Mucosa of stomach (tissue), 1 donor: ENCODE data around the gene FAM227B.
"Not testable (repeated sequence)": the region's sequence is repeated elsewhere in the genome, so short reads cannot be mapped to it uniquely, and the experiment has no call there.

Experiments used
- H3K27me3 ChIP-seq: one replicate; pipeline ENCODE4 v1.7.0; 2013; ENCODE audit warnings: mild to moderate bottlenecking, low read length; ENCODE audit not compliant: control insufficient read depth, insufficient read depth
- H3K36me3 ChIP-seq: one replicate; pipeline ENCODE4 v1.7.0; 2013; ENCODE audit warnings: low read length; ENCODE audit not compliant: control insufficient read depth, insufficient read depth
- H3K4me1 ChIP-seq: one replicate; pipeline ENCODE4 v1.7.0; 2013; ENCODE audit warnings: mild to moderate bottlenecking, low read length; ENCODE audit not compliant: control insufficient read depth, insufficient read depth
- H3K4me3 ChIP-seq: one replicate; pipeline ENCODE4 v1.7.0; 2013; ENCODE audit warnings: low read length
- H3K9ac ChIP-seq: one replicate; pipeline ENCODE4 v1.7.0; 2013; ENCODE audit warnings: mild to moderate bottlenecking, low read length, moderate library complexity
- H3K9me3 ChIP-seq: one replicate; pipeline ENCODE4 v1.7.0; 2013; ENCODE audit warnings: mild to moderate bottlenecking, low read length, moderate library complexity; ENCODE audit not compliant: control insufficient read depth
- donor health status: Pancreatic carcinoma.

The FAM227B gene

GRCh38 chr15:49538520-49538919 lies 82.1 kb downstream of the FAM227B start:
- no peaks in the 10 kb centered on the region for H3K36me3 ChIP-seq
- no peaks in the 10 kb centered on the region for H3K9me3 ChIP-seq
- H3K9ac ChIP-seq: no peak overlapping the region
- H3K4me3 ChIP-seq: no peak overlapping the region
- H3K4me1 ChIP-seq: no peaks in the 10 kb centered on the region
- no peaks in the 10 kb centered on the region for H3K27me3 ChIP-seq

DNA sequence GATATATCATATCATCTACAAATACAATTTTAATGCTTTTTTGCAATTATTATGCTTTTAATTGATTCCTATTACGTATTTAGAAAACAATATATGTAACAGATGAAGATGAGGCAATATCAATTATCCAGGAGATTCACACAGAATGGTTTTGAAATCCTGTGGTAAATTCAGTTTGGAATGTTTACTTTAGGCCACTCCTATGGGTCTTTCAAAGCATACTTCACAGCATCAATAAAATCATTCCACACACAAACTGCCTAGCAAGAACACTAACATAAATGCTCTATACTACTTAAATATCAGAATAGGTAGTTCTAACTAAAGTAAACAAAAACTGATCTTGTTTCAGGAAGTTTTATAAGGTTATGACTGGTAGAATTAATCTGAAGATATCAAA lies 90.5 kb downstream of the FAM227B start:
- Histone ChIP-seq H3K9me3 (no peaks in the 10 kb centered on the region), H3K36me3 (no peaks in the 10 kb centered on the region), H3K4me1 (no peaks in the 10 kb centered on the region), H3K27me3 (no peaks in the 10 kb centered on the region), H3K4me3 (no peak overlapping the region), H3K9ac (no peak overlapping the region)

DNA sequence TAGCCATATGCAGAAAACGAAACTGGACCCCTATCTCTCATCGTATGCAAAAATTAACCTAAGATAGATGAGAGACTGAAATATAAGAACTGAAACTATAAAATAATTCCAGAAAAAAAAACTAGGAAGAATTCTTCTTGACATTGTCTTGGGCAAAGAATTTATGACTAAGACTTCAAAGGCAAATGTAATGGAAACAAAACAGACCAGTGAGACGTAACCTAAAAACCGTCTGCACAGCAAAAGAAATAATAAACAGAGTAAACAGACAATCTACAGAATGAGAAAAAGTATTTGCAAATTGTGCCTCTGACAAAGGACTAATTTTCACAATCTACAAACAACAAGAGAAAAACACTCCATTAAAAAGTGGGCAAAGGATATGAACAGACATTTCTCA lies 92.3 kb downstream of the FAM227B start:
- Histone ChIP-seq H3K4me1 (no peaks in the 10 kb centered on the region), H3K36me3 (no peaks in the 10 kb centered on the region), H3K9me3 (no peaks in the 10 kb centered on the region), H3K27me3 (no peaks in the 10 kb centered on the region), H3K4me3 (no peak overlapping the region), H3K9ac (no peak overlapping the region)

GRCh38 chr15:49521802-49522201 lies 98.8 kb downstream of the FAM227B start:
- no peaks in the 10 kb centered on the region for H3K27me3 ChIP-seq

GRCh38 chr15:49512739-49513138 lies 107.9 kb downstream of the FAM227B start:
- H3K36me3 ChIP-seq, H3K4me3 ChIP-seq, H3K9me3 ChIP-seq, H3K9ac ChIP-seq, H3K4me1 ChIP-seq, H3K27me3 ChIP-seq: not testable (repeated sequence)

More at GRCh38 chr15:49521802-49522201, 98.8 kb downstream of the FAM227B start:
- Histone ChIP-seq H3K9ac (no peak overlapping the region), H3K36me3 (no peaks in the 10 kb centered on the region), H3K4me1 (no peaks in the 10 kb centered on the region), H3K4me3 (no peak overlapping the region), H3K9me3 (no peaks in the 10 kb centered on the region)

DNA sequence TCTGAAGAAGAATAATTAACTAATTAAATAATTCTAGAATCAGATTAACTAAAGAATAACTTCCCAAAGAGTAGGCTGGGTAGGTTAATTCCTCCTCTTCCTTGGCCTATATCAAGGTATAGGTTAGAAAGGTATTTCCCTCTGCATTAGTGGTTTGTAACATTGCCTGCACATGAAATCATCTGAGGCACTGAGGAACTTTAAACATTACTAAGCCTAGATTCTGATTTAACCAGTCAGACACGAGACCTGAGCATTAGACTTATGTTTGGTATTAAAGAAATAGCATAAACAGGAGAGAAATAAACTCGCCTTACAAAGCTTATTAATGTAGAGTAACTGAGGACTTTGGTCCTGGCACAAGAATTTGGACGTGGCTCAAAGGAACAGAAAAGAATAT lies 113.4 kb downstream of the FAM227B start:
- Histone ChIP-seq H3K9ac (no peak overlapping the region), H3K36me3 (no peaks in the 10 kb centered on the region), H3K4me3 (no peak overlapping the region), H3K4me1 (no peaks in the 10 kb centered on the region), H3K9me3 (no peaks in the 10 kb centered on the region), H3K27me3 (no peaks in the 10 kb centered on the region)

- Histone ChIP-seq H3K4me1 (no peaks in the 10 kb centered on the region), H3K9me3 (no peaks in the 10 kb centered on the region), H3K27me3 (no peaks in the 10 kb centered on the region), H3K4me3 (no peak overlapping the region), H3K9ac (no peak overlapping the region), H3K36me3 (no peaks in the 10 kb centered on the region)
Measured at GRCh38 chr15:49506341-49506740, 114.3 kb downstream of the FAM227B start.

DNA sequence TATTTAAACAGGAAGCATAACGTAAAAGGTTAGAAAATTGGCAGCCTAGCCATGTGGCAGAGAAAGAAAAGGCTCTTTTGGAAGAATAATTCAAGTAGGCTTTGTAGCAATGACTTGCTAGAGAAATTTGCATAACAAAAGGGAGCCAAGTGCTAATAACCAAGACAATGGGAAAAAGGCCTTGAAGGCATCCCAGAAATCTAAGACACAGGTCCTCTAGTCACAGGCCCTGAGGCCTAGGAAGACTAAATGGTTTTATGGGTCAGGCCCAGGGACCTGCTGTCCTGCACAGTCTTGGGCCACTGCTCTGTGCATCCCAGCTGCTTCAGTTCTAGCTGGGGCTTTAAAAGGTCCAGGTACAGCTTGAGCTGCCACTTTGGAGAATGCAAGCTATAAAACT lies 119.0 kb downstream of the FAM227B start:
- no peaks in the 10 kb centered on the region for H3K4me1 ChIP-seq
- no peaks in the 10 kb centered on the region for H3K9me3 ChIP-seq
- no peaks in the 10 kb centered on the region for H3K36me3 ChIP-seq
- no peak overlapping the region for H3K4me3 ChIP-seq
- no peaks in the 10 kb centered on the region for H3K27me3 ChIP-seq
- no peak overlapping the region for H3K9ac ChIP-seq

DNA sequence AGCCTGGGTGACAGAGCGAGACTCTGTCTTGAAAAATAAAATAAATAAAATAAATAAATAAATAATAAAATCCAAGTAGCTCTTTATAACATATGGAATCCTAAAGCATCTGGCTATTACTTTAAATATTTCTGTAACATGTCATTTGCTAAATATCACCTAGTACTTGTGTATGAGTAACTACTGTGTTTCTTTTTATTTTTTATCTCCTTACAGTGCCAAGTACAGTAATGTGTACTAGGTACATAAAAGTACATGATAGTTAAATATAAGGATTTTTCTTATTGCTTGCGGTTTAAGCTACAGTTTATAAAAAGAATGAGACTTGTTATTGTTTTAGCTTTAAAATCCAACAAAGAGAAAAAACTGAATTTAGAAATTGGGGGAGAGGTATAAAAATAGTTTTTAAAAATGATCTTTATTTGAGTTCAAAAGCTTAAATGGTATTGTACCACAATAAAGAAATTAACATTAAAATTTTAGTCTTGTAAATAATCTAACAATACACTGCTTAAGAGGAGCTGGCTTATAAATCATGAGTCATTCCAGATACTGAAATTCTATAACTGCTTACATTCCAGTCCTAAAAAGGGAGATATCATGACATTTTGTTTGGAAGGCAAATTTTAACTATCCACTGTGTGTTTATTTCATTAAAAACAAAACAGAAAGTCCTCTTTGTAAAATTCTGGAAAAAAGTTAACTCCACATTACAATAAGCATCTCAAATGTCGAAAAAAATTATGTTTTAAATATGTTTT lies 124.4 kb downstream of the FAM227B start:
- Histone ChIP-seq H3K27me3 (no peaks in the 10 kb centered on the region), H3K4me1 (no peaks in the 10 kb centered on the region), H3K9ac (no peak overlapping the region), H3K36me3 (no peaks in the 10 kb centered on the region), H3K9me3 (no peaks in the 10 kb centered on the region), H3K4me3 (no peak overlapping the region)

DNA sequence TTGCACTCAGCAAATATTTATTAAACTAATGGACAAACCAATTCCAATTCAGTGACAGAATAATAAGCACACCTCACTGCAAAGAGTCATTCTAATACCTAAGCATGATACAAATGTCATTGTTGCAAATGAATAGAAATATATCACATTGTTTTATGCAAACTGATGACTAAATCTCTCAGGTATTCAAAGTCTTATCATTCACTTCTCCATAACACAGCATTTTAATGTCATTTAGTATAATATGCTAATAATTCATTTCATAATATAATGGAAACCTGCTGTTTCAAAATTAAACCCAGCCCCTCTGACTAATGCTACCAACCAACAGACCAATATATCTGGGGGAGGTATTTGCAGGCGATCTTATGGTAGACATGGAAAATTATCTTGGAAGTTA lies 125.8 kb downstream of the FAM227B start:
- no peaks in the 10 kb centered on the region for H3K27me3 ChIP-seq

GRCh38 chr15:49492830-49493229 lies 127.8 kb downstream of the FAM227B start:
- H3K9me3 ChIP-seq: no peaks in the 10 kb centered on the region
- no peaks in the 10 kb centered on the region for H3K4me1 ChIP-seq
- H3K9ac ChIP-seq: no peak overlapping the region
- H3K4me3 ChIP-seq: no peak overlapping the region
- no peaks in the 10 kb centered on the region for H3K36me3 ChIP-seq
- no peaks in the 10 kb centered on the region for H3K27me3 ChIP-seq

More for the DNA sequence above, 125.8 kb downstream of the FAM227B start:
- H3K4me3 ChIP-seq: no peak overlapping the region
- no peaks in the 10 kb centered on the region for H3K36me3 ChIP-seq
- H3K9me3 ChIP-seq: no peaks in the 10 kb centered on the region
- no peaks in the 10 kb centered on the region for H3K4me1 ChIP-seq
- no peak overlapping the region for H3K9ac ChIP-seq

DNA sequence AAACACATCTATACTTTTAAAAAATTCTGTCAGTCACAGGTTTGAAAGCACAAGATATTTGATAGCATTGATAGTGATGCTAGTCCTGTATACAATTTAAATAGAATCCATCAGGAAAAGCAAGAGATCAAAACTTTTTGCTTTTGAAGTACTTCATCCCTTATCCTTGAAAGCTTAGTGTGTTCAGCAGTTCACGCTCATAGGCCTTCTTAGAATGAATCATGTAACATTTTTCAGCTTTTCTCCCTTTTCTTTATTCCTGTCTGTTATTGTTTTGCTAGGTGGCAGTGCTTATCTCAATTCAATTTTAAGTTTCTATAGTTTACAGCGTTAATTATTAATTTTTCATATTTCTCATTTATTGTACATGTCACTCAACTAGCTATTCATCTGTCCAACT lies 128.5 kb downstream of the FAM227B start:
- Histone ChIP-seq H3K9me3 (no peaks in the 10 kb centered on the region), H3K4me1 (no peaks in the 10 kb centered on the region), H3K36me3 (no peaks in the 10 kb centered on the region), H3K27me3 (no peaks in the 10 kb centered on the region), H3K4me3 (no peak overlapping the region), H3K9ac (no peak overlapping the region)

GRCh38 chr15:49490966-49491365 lies 129.7 kb downstream of the FAM227B start:
- Histone ChIP-seq H3K4me3 (no peak overlapping the region), H3K27me3 (no peaks in the 10 kb centered on the region), H3K9me3 (no peaks in the 10 kb centered on the region), H3K9ac (no peak overlapping the region), H3K36me3 (no peaks in the 10 kb centered on the region), H3K4me1 (no peaks in the 10 kb centered on the region)
